GM12873 (cell line): Measurements from ENCODE around the gene SCGB1A1.

ENCODE experiments used
- TF ChIP-seq, protein P1 (sequence below): IDR thresholded peaks from 2 replicates; pipeline ENCODE4 v1.5.1; 2012; ENCODE audit warnings: low read depth, mild to moderate bottlenecking, moderate library complexity, low read length, control low read depth; ENCODE audit not compliant: insufficient read depth; ENCODE audit errors: missing control alignments

Gene SCGB1A1

DNA sequence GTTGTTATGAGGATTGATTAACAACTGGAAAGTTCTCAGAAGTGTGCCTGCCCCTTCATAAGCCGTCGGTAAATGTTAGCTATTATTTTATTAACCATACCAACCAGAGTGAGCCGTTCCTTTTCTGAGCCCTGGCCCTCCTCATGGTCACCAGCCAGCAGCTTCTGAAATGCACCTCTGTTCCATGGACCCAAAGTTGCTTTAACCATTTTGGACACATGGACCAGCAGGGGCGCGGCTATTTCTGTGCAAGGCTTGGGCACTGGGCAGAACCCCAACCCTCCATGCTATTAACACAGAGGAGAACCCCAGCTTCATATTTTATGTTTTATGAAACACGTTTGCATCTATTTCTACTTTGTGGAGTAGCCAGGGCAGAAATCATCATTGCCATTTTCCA, 18.6 kb upstream of the SCGB1A1 start:
- TF ChIP-seq, protein P1, sequence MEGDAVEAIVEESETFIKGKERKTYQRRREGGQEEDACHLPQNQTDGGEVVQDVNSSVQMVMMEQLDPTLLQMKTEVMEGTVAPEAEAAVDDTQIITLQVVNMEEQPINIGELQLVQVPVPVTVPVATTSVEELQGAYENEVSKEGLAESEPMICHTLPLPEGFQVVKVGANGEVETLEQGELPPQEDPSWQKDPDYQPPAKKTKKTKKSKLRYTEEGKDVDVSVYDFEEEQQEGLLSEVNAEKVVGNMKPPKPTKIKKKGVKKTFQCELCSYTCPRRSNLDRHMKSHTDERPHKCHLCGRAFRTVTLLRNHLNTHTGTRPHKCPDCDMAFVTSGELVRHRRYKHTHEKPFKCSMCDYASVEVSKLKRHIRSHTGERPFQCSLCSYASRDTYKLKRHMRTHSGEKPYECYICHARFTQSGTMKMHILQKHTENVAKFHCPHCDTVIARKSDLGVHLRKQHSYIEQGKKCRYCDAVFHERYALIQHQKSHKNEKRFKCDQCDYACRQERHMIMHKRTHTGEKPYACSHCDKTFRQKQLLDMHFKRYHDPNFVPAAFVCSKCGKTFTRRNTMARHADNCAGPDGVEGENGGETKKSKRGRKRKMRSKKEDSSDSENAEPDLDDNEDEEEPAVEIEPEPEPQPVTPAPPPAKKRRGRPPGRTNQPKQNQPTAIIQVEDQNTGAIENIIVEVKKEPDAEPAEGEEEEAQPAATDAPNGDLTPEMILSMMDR = no peak

DNA sequence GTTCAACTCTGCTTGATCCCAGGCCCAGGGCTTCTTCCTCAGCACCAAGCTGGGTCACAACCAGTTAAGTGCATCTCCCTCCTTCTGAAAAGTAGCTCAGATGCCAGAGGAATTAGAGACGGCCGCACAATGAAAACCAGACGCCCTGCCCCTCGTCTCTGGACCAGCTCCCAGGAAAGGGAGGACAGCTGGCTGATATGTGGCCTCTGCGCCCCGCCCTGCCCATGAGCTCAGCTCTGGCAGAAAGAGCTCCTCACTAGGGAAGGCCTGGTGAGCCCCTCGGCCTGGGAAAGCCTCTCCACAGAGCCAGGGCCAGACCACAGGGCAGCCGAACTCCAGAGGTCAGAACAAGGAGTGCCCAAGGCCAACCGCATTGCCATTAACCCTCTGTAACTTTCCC, 18.1 kb upstream of the SCGB1A1 start:
- TF ChIP-seq, protein P1 = no peak

DNA sequence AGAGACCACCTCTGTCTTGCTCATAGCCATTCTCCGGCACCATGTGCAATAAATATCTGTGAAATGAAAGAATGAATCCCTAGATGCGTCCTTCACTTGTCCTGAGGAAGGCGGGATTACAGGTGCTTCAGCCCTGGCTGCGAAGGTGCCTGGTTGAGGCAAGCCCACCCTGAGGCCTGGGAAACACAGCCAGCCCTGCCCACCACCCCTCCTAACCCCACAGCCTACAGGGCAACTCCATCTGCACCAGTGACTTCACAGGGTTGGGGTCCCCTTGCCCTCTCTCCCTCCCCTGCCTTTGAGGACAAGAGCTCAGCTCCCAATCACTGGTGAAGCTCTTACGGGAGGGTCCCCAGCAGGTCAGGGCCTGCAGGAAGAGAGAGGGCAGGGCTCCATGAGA, 17.5 kb upstream of the SCGB1A1 start:
- TF ChIP-seq, protein P1 = no peak

DNA sequence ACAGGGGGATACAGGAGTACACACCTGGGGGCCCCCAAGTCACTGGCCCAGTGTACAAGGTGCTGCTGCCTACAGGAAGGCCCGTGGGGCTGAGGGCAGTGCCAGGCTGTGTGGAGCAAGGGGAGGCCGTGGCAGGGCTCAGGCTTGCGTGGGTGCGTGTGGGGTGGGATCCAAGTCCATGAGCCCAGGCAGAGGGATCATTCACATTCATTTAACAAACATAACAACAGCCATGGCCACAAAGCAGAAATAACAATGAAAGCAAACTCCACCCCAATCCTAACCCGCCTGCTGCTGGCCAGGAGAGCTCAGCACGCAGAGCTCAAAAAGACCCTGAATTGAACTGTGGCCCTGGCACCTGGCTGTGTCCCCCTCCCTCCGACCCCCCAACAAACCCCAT, 17.0 kb upstream of the SCGB1A1 start:
- TF ChIP-seq, protein P1 = no peak

DNA sequence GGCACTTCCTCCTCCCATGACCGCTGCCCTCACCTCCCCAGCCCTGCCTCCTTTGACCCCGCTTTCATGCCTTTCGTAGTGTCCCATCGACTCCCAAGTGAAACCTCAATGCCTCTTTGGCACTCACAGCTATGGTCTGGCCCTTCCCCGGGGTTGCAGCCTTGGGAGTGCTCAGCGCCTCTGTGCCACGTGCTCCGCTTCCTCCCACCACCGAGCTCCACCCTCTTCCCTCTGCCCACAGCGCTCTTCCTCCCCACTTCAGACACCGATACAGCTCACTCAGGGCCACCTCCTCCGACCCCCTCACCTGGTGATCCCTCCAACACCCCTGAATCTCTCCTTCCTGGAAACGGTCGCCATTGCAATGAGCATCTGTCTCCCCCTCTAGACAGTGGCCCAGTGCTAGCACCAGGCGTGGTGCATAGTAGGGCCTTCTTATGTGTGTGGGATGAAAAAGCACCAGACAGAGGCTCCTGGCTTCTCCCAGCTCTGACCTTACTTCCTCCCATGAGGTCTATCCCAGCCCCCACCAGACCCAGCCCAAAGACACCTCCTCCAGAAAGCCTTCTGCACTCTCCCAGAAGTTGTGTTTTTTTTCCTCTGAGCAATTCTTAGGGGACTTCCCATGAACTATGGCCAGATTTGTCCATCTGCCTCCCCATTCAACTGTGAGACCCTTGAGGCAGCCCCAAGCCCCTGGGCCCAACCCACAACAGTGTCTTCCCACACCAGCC, 16.4 kb upstream of the SCGB1A1 start:
- TF ChIP-seq, protein P1 = no peak

DNA sequence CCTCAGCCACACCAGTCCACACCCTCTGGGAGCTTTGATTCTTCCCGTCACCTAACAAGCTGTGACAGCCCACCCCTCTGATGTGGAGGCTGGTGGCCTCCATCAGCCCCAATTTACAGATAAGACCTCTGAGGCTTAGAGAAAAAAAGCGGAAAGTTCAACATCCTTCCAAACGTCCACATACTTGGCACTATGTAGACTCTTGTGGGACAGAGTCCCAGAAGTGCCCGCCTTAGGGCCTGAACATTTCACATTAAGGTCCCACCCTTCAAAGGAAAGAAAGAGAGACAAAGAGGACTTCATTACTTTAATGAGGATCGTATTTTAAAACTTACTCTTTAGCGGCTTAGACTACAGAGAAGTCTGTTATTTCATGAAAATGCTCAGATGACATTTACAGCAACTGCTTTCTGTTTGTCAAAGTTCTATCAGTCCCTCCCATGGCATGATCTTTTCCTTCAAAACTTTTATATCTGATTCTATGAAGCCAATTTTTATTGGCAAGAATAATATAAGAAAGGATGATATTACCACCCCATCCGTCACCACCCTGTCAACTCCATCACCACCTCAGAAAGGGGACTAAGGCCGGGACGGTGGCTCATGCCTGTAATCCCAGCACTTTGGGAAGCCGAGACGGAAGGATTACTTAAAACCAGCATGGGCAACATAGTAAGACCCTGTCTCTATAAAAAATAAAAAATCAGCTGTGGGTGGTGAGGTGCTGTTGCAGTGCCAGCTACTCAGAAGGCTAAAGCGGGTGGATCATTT, 15.7 kb upstream of the SCGB1A1 start:
- TF ChIP-seq, protein P1 = no peak

DNA sequence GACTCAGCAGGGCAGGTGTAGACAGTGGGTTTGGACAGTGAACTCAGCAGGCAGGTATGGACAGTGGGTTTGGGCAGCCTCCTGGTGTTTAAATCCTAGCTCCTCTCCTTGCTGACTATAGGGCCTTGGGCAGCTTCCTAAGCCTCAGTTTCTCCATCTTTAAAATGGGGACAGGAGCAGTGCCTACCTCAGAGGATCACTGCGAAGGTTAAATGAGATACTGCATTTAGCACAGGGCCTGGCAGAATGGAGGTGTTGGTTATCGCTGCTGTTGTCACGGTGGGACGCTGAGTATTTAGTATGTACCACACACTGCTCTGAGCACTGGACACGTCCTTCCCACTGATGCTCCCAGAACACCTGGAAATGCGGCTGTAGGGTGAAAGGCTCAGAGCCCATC, 14.4 kb upstream of the SCGB1A1 start:
- TF ChIP-seq, protein P1 = no peak
